Ishikawa (cell line): ENCODE data around the gene PDE4B.
A peak's percentile ranks its signal among the peaks of the same experiment; 100 is the strongest.

Source experiments
- CEBPB ChIP-seq: IDR thresholded peaks from 2 replicates; pipeline ENCODE4 v1.6.1; 2012
- CREB1 ChIP-seq: IDR thresholded peaks from 2 replicates; pipeline ENCODE4 v1.6.1; 2012; ENCODE audit warnings: low read depth
- EGR1 ChIP-seq: IDR thresholded peaks from 2 replicates; pipeline ENCODE4 v1.6.1; 2012
- EP300 ChIP-seq: IDR thresholded peaks from 2 replicates; pipeline ENCODE4 v1.6.1; 2012; ENCODE audit warnings: borderline replicate concordance
- FOXM1 ChIP-seq: IDR thresholded peaks from 2 replicates; pipeline ENCODE4 v1.6.1; 2012; ENCODE audit warnings: low read depth, borderline replicate concordance
- MAX ChIP-seq: IDR thresholded peaks from 2 replicates; pipeline ENCODE4 v1.6.1; 2012
- NFIC ChIP-seq: IDR thresholded peaks from 2 replicates; pipeline ENCODE4 v1.6.1; 2012
- RAD21 ChIP-seq: IDR thresholded peaks from 2 replicates; pipeline ENCODE4 v1.6.1; 2012; ENCODE audit warnings: low read depth
- REST ChIP-seq: IDR thresholded peaks from 2 replicates; pipeline ENCODE4 v1.6.1; 2012; ENCODE audit warnings: low read depth, mild to moderate bottlenecking
- TAF1 ChIP-seq: IDR thresholded peaks from 2 replicates; pipeline ENCODE4 v1.6.1; 2012; ENCODE audit warnings: low read depth, mild to moderate bottlenecking
- TCF12 ChIP-seq: IDR thresholded peaks from 2 replicates; pipeline ENCODE4 v1.6.1; 2012; ENCODE audit warnings: low read depth
- TEAD4 ChIP-seq: IDR thresholded peaks from 2 replicates; pipeline ENCODE4 v1.6.1; 2012
- USF1 ChIP-seq: IDR thresholded peaks from 2 replicates; pipeline ENCODE4 v1.6.1; 2012
- YY1 ChIP-seq: IDR thresholded peaks from 2 replicates; pipeline ENCODE4 v1.6.1; 2012; ENCODE audit warnings: low read depth
- ZBTB7A ChIP-seq: IDR thresholded peaks from 2 replicates; pipeline ENCODE4 v1.6.1; 2012; ENCODE audit warnings: low read depth

The PDE4B gene

GRCh38 chr1:66182551-66183178, 390.0 kb downstream of the PDE4B start:
- TF ChIP-seq CEBPB (peak; percentile 65; the same call in 1 of the 2 replicates), CREB1 (no peak)

- TF ChIP-seq CEBPB (no peak), FOXM1 (no peak), TAF1 (no peak), ZBTB7A (no peak), EGR1 (no peak), TEAD4 (no peak), YY1 (no peak), MAX (no peak)
These were observed 390.7 kb downstream of the PDE4B start for GRCh38 chr1:66183400-66183799.

GRCh38 chr1:66197120-66197519, 404.4 kb downstream of the PDE4B start:
- TF ChIP-seq ZBTB7A (no peak), YY1 (no peak), TEAD4 (no peak), TAF1 (no peak), CREB1 (no peak), CEBPB (no peak), EP300 (no peak), USF1 (no peak), FOXM1 (no peak), REST (no peak), NFIC (no peak), RAD21 (no peak), MAX (no peak), EGR1 (no peak), TCF12 (no peak)

GRCh38 chr1:66197785-66198184, 405.1 kb downstream of the PDE4B start:
- no peak for TF ChIP-seq REST
- no peak for TF ChIP-seq FOXM1
- no peak for TF ChIP-seq TCF12
- no peak for TF ChIP-seq TAF1
- TF ChIP-seq NFIC, result no peak
- no peak for TF ChIP-seq TEAD4
- TF ChIP-seq CREB1, result no peak
- no peak for TF ChIP-seq USF1
- no peak for TF ChIP-seq RAD21
- TF ChIP-seq YY1, result no peak
- TF ChIP-seq EP300, result no peak
- no peak for TF ChIP-seq CEBPB
- no peak for TF ChIP-seq ZBTB7A
- TF ChIP-seq EGR1, result no peak
- no peak for TF ChIP-seq MAX

- TF ChIP-seq NFIC, result no peak
- TF ChIP-seq CEBPB, result no peak
- TF ChIP-seq FOXM1, result no peak
- no peak for TF ChIP-seq REST
- TF ChIP-seq EGR1, result no peak
- TF ChIP-seq CREB1, result no peak
- TF ChIP-seq EP300, result no peak
- no peak for TF ChIP-seq MAX
- TF ChIP-seq TEAD4, result no peak
- no peak for TF ChIP-seq TCF12
- no peak for TF ChIP-seq YY1
- no peak for TF ChIP-seq USF1
- TF ChIP-seq ZBTB7A, result no peak
- TF ChIP-seq TAF1, result no peak
- no peak for TF ChIP-seq RAD21
These were observed 414.0 kb downstream of the PDE4B start for GRCh38 chr1:66206563-66207144.
